ENCODE results near the gene HDDC2. TPM values are rescaled to one million over a fixed set of nuclear protein-coding genes. Genes with fewer than 3 reads are reported as not detected.

HDDC2 gene
- total and polyA plus RNA-seq, 12 donors = 70.9 to 107 (median 103) TPM

DNA sequence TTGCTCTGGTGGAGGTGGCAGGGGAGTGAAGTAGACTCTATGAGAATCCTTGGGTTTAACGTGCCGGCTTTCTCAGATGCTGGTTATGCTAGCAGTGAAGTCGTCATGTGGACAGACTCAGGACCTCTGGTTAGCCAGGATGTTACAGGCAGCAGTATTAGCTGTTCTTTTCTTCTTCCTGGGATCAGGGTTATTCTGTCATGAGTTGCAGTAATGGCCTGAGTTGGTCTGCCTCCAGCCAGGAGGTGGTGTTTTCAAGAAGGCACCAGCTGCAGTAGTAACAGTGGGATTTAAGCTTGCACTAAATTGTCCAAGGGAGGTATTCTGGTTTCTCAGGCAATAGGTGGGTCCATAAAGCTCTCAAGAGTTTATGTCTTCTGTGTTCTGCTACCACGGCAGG is 56.7 kb downstream of the HDDC2 start:
- Histone ChIP-seq H3K36me3 (peaks cover 0 to 5% (median 0%) of the 10 kb centered on the region in 9 donors), H3K27me3 (no peaks in the 10 kb centered on the region), H3K27ac (no peak overlapping the region), H3K4me3 (no peak overlapping the region), H3K4me1 (peaks cover 0 to 16% (median 0%) of the 10 kb centered on the region in 9 donors), H3K9me3 (peaks cover 0 to 41% (median 22%) of the 10 kb centered on the region in 11 donors)
- no peak for DNase-seq
- intact Hi-C loops (cut with DNase I) = no loop called here
- ATAC-seq = peak in 1 of 8 donors; percentile 17
- no peak for TF ChIP-seq CTCF (IDR thresholded peaks at IDR 0.05)
- WGBS, 2 donors = 96% methylated on average over 4 of the region's 4 CpGs

- peaks cover 0 to 37% (median 17%) of the 10 kb centered on the region in 11 donors for H3K9me3 ChIP-seq
- H3K4me3 ChIP-seq = no peak overlapping the region
- ATAC-seq (no peak), DNase-seq (no peak)
- H3K27me3 ChIP-seq = no peaks in the 10 kb centered on the region
- intact Hi-C loops (cut with DNase I) = loop anchor here in 1 of 10 donors (10.0 kb wide), 1 partner anchor 57 kb away; no protein-coding TSS in a partner anchor
- 94 to 95% methylated on average over 4 of the region's 4 CpGs for WGBS, 2 donors
- peaks cover 0 to 15% (median 6%) of the 10 kb centered on the region in 9 donors for H3K4me1 ChIP-seq
- no peak for TF ChIP-seq CTCF (IDR thresholded peaks at IDR 0.05)
- H3K36me3 ChIP-seq = no peaks in the 10 kb centered on the region
- H3K27ac ChIP-seq = no peak overlapping the region
Measured at GRCh38 chr6:125237764-125238163, 64.0 kb downstream of the HDDC2 start.

DNA sequence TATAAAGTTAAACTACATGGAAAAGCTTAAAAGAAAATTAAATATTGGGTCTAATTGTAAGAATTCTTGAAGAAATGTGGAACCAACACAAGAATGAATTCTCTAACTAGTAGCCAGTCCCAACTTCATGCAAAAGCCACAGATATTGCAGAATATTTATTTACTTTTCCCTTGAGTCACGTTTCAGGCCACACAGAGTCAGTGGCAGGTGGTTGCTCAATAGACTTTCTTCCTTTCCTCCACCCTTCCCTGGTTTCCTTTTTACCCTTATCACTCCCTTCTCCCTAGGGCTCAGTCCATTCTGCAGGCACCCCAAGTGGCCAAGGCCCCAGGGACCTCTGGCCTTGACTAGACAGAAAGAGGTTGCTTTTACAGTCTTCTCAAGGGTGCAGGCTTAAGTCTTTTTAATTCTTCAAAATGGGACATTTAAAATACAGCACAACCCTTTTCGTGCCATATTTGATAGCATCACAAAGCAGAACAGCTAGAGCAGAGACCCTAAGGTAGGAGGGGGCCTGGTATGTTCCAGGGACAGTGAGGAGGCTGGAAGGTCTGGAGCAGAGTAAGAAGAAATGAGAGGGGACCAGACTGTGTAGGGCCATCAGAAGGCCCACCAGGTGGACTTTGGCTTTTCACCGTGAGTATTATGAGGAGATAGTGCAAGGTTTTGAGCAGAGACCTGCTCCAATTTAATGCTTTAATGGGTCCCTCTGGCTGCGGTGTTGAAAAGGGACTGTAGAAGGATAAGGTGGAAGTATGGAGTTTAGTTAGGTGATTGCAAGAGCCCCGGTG is 65.0 kb downstream of the HDDC2 start:
- peaks cover 0 to 26% (median 10%) of the 10 kb centered on the region in 11 donors for H3K9me3 ChIP-seq
- no peak overlapping the region for H3K4me3 ChIP-seq
- WGBS, 2 donors = 86 to 88% methylated on average over 5 of the region's 5 CpGs
- H3K4me1 ChIP-seq = peaks cover 0 to 21% (median 7%) of the 10 kb centered on the region in 9 donors
- no peak for DNase-seq
- no peaks in the 10 kb centered on the region for H3K27me3 ChIP-seq
- no peak overlapping the region for H3K27ac ChIP-seq
- TF ChIP-seq CTCF (IDR thresholded peaks at IDR 0.05) = no peak
- no peaks in the 10 kb centered on the region for H3K36me3 ChIP-seq
- intact Hi-C loops (cut with DNase I) = loop anchor here in 1 of 10 donors (10.0 kb wide), 1 partner anchor 58 kb away; no protein-coding TSS in a partner anchor
- no peak for ATAC-seq

DNA sequence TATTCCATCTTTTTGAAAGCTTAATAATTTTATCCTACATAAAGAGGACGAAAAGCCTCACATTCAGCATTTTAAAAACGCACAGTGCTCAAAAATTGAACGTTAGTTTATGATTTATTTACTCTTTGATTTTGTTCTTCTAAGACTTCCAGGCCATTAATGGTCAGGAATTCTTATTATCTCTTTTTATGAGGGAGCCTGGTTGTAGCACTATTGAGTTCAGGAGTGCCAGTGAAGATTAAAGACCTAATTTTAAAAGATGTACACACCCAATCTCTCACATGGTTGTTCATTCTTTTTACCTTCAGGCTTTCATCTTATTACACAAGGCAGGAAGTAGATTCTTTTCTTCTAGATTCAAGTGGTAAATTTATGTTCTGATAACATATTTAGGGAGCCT is 68.6 kb downstream of the HDDC2 start:
- Histone ChIP-seq H3K27ac (peak overlapping the region in 5 of 10 donors; percentile 12 to 52 (median 23)), H3K4me1 (peaks cover 0 to 38% (median 10%) of the 10 kb centered on the region in 9 donors), H3K4me3 (no peak overlapping the region), H3K27me3 (no peaks in the 10 kb centered on the region), H3K9me3 (no peaks in the 10 kb centered on the region), H3K36me3 (no peaks in the 10 kb centered on the region)
- WGBS, 2 donors = 80 to 85% methylated on average over 3 of the region's 3 CpGs
- DNase-seq = no peak
- intact Hi-C loops (cut with DNase I) = loop anchor here in 1 of 10 donors (10.0 kb wide), 1 partner anchor 62 kb away; no protein-coding TSS in a partner anchor
- ATAC-seq = peak in 2 of 8 donors; percentile 45 to 53
- TF ChIP-seq CTCF (IDR thresholded peaks at IDR 0.05) = no peak
